Suppressor macrophage (primary cell): ENCODE data around the gene ACTL9.
A peak's percentile ranks its signal among the peaks of the same experiment; 100 is the strongest.

ENCODE experiments used
- DNase-seq, 4 experiments: peaks; one replicate each; pipeline ENCODE4 v3.0.0-alpha.2; 2020 to 2022

The ACTL9 gene

DNA sequence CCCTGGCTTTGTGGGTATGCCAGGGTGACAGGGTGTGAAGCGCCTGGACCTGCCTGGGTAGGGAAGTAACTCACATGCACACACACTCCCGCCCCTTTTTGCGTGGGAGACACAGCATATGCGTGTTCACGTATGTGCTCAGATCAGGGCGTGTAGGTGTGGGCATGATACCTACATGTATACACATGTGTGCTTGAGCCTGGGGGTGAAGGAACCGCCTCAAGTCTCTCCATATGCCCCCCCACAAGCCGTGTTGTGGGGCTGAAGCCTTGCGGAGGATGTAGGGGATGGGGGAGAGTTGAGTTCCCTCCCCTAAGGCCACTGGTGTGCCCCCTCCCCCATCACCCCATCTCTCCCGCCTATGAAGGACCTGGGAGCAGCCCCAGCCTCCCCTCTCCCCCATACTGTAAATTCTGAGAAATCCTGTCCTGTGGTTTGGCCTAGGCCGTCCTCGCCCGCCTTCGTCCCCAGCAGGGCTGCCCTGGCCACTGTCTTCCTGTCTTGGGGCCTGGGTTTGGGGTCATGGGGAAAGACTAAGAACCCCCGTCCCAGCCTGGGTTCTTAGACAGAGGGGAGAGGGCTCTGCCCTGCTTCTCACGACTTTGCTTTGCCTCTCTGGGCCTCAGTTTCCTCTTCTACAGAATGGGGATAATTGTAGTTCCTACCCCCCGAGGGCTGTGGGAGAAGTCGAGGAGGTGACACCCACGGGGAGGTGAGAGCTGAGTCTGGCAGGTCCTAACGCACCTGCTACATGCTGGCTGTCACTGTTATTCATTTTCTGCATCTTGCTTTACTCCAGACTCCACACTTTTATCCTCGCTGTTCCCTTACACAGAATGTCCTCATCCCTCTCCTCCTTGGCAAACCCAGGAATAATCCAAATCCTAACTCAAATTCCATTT is 14.3 kb downstream of the ACTL9 start:
- peak in 3 of 4 experiments; percentile 32 to 67 (median 61) for DNase-seq

DNA sequence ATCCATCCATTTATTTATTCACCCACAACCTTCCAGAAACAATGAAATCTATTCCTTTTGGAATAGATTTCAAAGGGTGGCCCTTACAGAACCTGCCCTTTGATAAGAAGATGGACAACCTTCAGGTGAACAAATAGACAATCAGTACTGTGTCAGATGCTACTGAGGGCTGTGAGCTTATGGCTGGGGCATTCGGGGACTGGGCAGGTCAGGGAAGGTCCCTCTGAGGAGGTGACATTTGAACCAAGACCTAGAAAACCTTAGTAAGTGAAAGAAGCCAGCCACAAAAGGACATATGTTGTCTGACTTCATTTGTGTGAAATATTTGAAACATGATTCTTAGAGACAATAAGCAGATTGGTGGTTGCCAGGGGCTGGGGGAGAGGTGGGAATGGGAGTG is 15.7 kb downstream of the ACTL9 start:
- DNase-seq, result no peak

DNA sequence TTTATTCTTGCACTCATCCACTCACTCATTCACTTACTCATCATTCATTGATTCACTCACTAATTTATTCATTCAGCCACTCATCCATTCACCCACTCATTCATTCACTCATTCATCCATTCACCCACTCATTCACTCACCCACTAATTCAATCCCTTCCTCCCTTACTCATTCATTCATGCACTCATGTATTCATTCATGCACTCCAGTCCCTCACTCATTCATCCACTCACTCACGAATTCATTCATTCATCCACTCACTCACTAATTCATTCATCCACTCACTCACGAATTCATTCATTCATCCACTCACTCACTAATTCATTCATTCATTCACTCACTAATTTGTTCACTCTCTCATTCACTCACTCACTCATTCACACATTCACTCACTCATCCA is 16.1 kb downstream of the ACTL9 start:
- no peak for DNase-seq

DNA sequence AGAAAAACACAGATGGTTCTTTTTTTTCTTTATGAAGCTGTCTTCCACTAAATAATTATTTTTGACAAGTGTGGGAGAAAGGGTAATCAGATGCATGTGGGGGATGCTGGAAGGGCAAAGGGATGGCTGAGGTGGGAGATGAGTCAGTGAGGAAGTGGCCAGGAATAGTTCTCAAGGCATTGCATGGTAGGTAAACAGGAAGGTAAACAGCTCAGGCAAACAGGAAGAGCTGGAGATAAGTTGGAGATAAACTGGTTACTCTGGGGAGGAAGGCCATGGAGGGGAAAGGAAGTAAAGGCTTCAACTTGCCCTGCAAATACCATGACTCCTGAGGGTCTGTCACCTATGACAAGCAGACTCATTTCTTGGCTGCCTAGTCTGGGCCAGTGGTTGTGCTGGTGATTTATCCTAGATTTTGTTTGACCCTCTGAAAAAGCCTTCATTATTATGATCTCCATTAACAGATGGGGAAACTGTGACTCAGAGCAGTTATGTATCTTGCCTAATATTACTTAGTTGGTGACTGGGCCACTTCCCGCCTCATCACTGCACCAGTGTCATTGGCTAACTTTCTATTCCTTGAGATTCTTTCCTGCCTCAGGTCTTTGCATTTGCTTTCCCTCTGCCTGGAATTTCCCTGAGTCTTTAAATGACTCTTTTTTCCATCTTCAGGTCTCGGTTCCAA is 17.1 kb downstream of the ACTL9 start:
- DNase-seq, result peak; percentile 49 to 82 (median 72)

DNA sequence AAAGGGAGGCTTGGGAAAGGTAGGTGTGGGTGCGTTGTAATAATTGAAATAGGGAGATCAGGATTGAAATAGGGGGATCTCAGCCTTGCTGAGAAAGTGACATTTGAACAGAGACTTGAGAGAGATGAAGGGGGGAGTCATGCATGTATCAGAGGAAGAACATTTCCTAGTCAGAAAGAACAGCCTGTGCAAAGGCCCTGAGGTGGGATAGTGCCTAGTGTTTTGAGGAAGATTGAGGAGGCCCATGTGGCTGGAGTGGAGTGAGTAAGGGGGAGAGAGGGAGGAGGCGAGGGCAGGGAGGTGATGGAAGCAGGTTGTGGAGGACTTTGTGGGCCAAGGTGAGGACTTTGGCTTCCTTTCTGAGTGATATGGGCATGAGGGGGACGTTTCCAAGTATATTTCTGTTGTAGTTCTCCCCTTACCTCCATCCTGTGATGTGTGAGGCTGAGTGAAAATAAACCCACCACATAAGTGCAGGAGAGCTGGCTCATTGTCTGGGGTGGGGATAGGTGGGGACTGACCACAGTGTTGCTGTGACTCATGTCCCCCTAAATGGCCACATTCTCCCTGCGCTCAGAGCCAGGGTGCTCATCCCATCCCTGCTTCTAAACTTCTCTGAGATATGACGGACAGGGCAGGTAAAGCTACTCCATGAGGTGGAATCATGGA is 17.8 kb downstream of the ACTL9 start:
- DNase-seq, result no peak

DNA sequence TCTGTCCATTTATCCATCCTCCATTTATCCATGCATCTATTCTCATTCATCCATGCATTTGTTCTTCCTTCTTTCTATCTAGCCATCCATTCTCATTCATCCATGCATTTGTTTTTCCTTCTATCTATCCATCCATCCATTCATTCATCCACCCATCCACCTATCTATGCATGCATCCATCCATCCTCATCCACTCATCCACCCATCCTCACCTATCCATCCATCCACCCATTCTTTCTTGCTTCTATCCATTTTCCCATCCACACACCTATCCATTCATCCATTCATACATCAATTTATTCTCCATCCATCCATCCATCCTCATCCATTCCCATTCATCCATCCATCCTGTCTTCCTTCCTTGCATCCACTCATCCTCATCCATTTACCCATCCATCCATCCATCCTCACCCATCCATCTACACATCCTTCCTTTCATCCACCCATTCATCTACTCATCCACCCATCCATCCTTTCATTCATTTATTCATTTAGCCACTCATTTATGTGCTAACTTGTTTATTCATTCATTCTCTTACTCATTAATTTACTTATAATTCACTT is 20.3 kb downstream of the ACTL9 start:
- no peak for DNase-seq

DNA sequence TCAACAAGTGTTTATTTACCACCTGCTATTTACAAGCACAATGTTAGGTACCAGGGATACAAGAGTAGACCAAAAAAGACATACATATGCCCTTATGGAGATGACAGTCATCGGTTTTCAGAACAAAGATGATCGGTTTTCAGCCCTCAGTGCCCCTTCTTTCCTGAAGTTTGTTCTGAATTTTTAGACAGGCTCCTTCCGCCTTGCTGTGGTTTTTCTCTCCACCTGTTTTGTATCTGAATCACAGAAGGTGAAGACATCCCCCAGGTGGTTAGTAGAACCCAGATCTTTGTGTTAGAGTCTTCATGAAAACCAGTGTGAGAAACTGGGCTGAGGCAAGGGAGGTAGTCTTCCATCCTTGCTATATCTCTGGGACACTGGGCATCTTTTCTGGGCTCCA is 23.5 kb downstream of the ACTL9 start:
- DNase-seq, result no peak

DNA sequence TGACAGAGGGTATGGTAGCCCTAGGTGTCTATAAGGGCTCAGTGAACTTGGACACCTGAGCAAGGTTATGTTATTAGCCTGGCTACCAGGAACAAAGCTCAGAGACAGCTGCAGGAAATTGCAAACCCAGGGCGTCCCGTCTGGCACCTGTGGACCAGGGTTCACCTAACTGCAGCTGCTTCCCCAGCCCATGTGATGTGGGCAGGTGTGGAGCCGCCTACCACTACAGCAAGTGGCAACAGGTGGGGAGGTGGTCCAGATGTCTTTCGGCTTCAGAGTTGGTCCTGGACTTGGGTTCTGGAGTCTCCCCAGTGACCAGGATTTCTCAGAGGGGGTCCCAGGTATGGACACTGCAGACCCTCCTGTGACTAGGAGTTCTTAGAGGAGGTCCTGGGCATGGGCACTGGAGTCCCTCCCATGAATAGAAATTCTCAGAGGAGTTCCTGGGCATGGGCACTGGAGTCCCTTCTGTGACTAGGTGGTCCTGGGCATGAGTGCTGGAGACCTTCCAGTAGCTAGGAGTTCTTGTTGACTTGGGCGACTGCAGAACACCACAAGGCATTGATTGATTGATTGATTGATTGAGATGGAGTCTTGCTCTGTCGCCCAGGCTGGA is 25.2 kb downstream of the ACTL9 start:
- no peak for DNase-seq

DNA sequence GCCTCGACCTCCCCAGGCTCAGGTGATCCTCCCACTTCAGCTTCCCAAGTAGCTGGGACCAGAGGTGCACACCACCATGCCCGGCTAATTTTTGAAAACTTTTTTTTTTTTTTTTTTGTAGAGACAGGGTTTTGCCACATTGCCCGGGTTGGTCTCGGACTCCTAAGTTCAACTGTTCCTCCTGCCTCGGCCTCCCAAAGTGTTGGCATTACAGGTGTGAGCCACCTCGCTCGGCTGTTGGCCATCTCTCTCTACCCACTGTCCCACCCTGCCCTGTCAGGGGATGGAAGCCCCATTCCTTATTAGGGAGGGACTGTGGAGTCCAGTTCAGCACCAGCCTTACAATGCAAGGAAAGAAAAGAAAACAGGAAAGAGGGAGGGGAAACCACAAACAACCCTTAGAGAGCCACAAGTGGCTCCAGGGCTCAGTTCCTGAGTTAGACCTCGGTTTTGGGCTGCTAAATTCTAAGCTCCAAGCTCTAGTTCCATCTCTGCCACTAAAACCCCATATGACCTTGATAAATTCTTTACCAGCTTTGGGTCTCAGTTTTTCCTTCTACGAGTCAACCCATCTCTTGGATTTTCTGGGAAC is 31.7 kb downstream of the ACTL9 start:
- DNase-seq, result no peak

DNA sequence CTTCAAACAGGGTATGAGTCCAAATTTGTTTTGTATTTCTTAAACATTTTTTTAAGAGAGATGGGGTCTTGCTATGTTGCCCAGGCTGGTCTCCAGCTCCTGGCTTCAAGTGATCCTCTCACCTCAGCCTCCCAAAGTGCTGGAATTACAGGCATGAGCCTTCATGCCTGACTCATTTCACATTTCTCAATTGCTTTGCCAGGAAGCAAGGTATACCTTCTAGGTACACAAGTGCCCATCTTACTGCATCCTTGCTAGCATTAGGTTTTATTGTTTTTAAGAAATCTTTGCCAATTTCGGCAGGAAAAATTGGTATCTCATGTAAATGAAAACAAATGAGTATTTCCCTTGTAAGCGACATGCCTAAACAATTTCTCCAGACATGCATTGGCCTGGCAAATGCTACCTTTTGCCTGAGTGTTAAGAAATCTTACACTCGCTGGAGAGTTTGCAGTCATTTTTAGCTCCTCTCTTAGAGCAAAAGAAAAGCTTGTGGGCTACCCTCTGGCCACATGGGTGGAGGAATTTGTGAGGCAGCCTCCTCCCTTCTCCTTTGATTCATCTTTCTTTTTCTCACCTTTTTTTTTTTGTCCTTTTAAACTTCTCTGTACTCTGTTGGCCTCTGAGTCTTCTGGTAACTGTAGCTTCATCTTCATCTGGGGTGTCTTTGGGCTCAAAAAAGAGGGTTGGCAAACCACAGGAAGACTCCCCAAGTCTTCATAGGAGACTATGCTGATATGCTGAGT is 33.0 kb downstream of the ACTL9 start:
- DNase-seq, result no peak

DNA sequence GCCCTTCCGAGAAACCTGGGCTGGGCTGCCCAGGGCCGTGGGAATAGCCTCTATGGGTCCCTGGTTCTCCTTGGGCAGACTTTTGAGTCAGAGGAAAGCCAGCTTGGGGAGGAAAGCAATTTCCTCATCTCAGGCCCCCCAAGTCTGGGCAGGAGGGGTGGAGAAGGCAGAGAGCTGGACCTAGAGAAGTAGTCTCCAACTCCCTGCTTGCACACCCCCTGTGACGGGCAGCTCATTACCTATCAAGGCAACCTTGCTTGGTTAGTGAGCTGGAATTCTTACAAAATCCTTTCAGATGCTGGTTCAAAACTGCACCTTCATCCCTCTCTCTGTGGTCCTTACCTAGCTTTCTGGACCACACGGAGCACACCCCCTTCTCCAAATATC is 33.9 kb downstream of the ACTL9 start:
- no peak for DNase-seq

DNA sequence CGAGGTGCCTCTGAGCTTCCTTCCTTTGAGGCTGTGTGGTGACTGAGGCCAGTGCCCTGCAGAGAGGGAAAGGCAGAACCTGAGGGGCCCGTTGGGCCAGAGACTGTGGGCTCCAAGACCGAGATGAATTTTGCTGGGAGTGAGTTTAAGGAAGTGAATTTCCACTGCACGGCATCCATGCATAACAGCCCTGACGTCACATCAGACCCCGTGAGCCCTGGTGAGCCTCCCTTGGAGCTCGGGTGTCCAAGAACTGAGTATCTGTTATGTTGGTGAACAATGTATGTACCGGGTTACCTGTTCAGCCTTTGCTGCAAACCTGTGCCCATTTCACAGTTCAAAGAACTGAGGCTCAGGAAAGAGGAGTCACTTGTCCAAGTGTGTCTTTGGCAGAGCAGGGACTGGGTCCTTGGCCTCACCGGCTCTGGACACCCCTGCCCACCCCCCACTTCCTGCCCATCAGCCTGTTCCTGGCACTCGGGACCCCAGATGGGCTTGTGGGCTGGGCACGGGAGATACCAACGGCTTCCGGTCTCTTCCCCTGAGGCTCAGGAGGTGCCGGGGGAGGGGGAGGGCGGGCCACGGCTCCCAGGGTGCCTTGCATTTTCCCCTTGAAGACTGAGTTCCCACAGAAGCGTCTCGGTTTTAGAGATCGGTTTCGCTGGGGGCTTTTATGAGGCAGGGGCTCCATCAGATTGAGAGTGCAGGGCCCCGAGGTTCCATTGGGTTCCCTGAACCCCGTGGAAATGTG is 34.5 kb downstream of the ACTL9 start:
- peak; percentile 83 to 90 (median 86) for DNase-seq

DNA sequence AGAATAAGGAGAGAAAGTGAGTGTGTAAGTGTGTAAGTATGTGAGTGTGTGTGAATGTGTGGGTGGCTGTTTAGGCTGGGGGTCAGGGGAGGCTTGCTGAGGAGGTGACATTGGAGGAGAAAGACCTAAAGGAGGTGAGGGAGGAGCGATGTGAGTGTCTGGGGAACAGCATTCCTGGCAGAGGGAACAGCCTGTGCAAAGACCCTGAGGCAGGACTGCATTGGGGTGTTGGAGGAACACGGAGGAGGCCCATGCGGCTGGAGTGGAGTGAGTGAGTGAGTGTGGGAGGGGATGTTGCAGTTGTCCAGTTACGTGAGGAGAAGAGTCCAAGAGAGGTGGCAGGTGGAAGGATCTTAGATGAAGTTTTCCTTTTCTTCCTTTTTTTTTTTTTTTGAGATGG is 36.3 kb downstream of the ACTL9 start:
- DNase-seq, result no peak

DNA sequence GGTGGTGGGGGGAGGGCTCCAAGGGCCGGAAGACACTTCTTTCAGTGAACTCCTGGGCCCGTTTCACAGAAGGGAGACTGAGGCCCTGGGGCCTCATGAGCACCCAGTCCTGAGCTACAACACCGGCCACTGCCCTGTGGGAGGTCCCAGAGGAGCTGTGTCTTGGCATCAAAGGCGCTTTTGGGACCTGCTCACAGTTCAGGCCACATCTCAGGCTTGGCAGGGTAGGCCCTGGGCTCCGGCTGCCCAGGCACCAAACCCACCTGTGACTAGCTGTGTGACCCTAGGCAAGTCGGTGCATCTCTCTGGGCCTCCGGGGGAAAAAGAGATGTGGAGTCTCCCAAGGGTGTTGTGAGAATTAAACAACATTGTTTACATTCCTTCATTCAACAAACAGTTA is 38.7 kb downstream of the ACTL9 start:
- DNase-seq, result no peak

DNA sequence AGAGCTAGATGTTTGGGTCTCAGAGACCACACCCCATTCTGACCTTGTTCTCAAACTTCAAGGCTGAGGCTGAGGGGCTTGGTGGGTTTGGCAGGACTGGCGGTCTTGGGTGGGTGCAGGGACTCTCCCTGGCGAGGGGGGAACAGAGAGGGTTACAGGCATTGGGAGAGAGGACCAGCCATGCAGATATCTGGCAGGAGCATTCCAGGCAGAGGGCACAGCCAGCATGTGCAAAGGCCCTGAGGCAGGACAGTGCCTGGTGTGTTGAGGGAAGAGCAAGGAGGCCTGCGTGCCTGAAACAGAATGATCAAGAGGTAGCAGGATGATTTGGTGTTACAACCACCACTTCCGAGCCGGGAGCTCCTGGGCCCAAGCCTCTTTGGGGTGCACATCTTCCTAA is 40.7 kb downstream of the ACTL9 start:
- DNase-seq, result no peak

DNA sequence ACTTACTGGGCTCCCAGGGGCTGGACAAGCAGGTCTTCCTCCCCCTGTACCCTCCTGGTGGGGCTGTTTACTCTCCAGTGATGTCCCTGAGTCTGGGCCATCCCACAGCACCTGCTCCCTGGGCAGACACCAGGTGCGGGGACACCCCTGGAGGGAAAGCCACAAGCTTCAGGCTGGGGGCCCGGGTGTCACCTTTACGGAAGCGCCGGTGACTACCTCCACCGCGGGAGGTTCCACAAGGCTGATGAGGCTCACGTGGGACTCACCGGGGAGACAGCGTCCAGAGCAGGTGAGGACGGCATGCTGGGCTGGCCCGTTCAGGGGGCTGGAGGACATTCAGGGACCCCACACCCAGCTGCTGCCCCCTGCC is 43.3 kb downstream of the ACTL9 start:
- DNase-seq, result no peak

DNA sequence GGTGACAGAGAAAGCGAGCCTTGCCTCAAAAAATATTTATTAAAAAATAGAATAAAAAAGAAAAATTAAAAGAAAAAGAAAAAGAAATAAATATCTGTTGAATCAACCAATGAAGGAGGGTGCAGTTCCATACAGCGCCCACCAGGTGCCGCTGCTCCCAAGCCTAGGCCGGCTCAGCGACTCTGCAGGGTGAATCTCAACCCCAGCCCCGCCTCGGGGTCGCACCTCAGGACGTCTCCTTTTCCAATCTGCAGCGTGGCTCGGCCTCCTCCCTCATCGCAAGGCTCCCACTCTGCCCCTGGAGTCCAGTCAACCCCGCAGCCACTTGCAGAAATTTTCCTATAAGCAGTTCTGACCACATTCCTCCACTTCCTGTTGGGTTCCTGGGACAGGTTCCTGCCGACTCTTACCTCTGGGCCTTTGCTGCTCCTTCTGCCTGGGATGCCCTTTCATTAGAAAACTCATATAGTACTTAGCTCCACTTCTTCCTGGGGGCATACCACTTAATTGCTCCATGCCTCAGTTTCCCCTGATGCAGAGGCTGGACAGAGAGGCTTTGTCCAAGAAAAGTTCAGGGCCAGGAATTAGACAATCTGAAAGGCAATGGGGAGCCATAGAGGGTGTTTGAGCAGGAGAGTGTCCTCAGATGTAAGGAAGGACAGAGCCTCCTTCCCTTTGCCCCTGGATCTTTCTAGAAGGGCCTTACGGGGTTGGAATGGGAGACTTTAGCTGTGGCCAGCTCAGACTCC is 43.8 kb downstream of the ACTL9 start:
- peak; percentile 48 to 79 (median 64) for DNase-seq

DNA sequence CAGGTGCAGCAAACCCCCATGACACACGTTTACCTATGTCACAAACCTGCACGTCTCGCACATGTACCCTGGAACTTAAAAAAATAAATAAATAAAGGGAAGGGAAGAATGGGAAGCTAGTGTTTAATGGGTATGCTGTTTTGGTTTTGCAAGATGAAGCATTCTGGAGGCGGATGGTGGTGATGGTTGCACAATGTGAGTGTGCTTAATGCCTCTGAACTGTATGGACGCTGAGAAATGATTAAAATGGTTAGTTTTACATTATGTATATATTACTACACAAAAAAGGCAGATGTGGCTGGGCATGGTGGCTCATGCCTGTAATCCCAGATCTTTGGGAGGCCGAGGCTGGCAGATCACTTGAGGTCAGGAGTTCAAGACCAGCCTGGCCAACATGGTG is 50.4 kb downstream of the ACTL9 start:
- DNase-seq, result peak; percentile 81 to 93 (median 88)
